ENCODE measurements around the gene U2AF2.
"Not testable (repeated sequence)": the region's sequence is repeated elsewhere in the genome, so short reads cannot be mapped to it uniquely, and the experiment has no call there.

The U2AF2 gene

GRCh38 chr19:55717879-55718711 lies 63.3 kb downstream of the U2AF2 start:
- not testable (repeated sequence) for DNase-seq

DNA sequence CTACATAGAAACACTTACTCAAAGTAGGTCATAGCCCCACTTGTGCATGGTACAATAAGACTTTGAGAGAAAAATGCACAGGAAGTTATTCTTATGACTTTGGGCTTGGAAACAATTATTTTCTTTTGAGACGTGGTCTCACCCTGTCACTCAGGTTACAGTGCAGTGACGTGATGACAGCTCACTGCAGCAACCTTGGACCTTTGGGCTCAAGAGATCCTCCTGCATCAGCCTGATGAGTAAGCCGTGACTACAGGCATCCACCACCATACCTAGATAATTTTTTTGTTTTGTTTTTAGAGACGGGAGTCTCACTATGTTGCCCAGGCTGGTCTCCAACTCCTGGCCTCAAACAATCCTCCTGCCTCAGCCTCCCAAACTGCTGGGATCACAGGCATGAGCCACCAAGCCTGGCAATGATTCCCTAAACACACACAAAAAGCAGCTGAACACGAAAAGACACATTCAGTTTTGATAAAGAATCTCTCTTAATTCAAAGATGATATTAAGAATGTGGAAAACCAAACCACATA lies 65.4 kb downstream of the U2AF2 start:
- no peak for DNase-seq

- DNase-seq = no peak
Observed at GRCh38 chr19:55720801-55721200, 66.0 kb downstream of the U2AF2 start.

- no peak for DNase-seq
Observed at GRCh38 chr19:55723491-55723890, 68.7 kb downstream of the U2AF2 start.

Measured in suppressor macrophage treated with lipopolysaccharide for 1 hour (primary cell).